ENCODE results near the gene USP22.
"Not testable (repeated sequence)": the region's sequence is repeated elsewhere in the genome, so short reads cannot be mapped to it uniquely, and the experiment has no call there.

The USP22 gene

DNA sequence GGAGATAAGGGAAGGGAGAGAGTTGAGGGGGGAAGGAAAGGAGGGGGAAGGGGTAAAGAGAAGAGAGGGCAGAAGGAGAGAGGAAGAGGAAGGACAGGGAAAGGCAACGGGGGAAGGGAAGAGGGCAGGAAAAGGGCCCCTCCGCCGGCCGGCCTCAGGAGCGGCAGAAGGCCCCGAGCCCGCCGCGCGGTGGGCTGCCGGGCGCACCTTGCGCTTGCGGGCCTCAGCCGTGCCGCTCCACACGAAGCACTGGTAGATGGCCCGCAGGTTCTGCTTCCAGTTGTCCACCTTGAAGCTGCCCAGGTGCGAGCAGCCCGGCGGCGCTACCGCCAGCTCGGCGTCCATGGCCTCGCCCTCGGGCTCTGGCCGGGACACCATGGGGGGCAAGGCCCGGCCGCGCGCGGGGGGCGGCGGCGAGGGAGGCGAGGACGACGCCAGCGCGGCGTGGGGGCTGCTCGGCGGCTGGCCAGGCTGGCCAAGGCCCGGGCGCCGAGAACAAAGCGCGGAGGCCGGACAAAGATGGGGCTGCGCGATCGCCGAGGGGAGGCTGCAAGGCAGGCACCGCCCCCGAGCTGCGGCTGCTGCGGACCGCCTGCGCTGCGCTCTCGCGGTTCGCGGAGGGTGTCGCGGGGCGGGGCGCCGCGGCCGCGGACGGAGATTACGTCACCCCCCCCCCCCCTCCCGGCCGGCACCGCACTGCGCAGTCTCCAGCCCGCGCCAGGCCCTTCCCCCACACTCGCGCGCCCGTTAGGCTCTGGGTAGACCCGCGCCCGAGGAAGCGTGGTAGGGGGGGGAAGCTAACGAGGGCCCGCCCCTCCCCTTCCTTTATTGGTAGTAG is at the start of gene USP22:
Gene USP22 (minus strand): TSS at position 554 of the 838 bp plus-strand sequence. CDS start 176 bp downstream, at position 378.
- Histone ChIP-seq H3K27me3 (no peaks in the 10 kb centered on the region), H3K36me3 (peaks cover 0 to 6% (median 4%) of the 10 kb centered on the region in 3 donors), H3K9me3 (no peaks in the 10 kb centered on the region), H3K4me3 (peak within 1 kb of the TSS; percentile 99 to 100), H3K4me1 (peaks cover 0 to 38% (median 32%) of the 10 kb centered on the region in 4 donors), H3K27ac (peak within 1 kb of the TSS; percentile 99 to 100)
- TF ChIP-seq, protein P1, sequence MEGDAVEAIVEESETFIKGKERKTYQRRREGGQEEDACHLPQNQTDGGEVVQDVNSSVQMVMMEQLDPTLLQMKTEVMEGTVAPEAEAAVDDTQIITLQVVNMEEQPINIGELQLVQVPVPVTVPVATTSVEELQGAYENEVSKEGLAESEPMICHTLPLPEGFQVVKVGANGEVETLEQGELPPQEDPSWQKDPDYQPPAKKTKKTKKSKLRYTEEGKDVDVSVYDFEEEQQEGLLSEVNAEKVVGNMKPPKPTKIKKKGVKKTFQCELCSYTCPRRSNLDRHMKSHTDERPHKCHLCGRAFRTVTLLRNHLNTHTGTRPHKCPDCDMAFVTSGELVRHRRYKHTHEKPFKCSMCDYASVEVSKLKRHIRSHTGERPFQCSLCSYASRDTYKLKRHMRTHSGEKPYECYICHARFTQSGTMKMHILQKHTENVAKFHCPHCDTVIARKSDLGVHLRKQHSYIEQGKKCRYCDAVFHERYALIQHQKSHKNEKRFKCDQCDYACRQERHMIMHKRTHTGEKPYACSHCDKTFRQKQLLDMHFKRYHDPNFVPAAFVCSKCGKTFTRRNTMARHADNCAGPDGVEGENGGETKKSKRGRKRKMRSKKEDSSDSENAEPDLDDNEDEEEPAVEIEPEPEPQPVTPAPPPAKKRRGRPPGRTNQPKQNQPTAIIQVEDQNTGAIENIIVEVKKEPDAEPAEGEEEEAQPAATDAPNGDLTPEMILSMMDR (IDR thresholded peaks at IDR 0.05): peak in 1 of 2 experiments; percentile 14
- DNase-seq: peak in 1 of 2 donors; percentile 31
- intact Hi-C loops (cut with DNase I; ENCODE audit: low total_unique reads): loop anchor here (10.0 kb wide), 2 partner anchors 82 to 242 kb away; partner anchors contain the start of genes DHRS7B and MAP2K3

- Histone ChIP-seq H3K4me1 (no peaks in the 10 kb centered on the region), H3K27me3 (no peaks in the 10 kb centered on the region), H3K36me3 (no peaks in the 10 kb centered on the region), H3K4me3 (no peak overlapping the region), H3K27ac (no peak overlapping the region), H3K9me3 (no peaks in the 10 kb centered on the region)
- intact Hi-C loops (cut with DNase I; ENCODE audit: low total_unique reads): no loop called here
- no peak for DNase-seq
- TF ChIP-seq, protein P1 (IDR thresholded peaks at IDR 0.05): no peak
These were observed 48.2 kb upstream of the USP22 start for GRCh38 chr17:21090902-21091618.

- Histone ChIP-seq H3K27me3 (no peaks in the 10 kb centered on the region), H3K4me3 (no peak overlapping the region), H3K4me1 (no peaks in the 10 kb centered on the region), H3K9me3 (no peaks in the 10 kb centered on the region), H3K36me3 (no peaks in the 10 kb centered on the region), H3K27ac (no peak overlapping the region)
- intact Hi-C loops (cut with DNase I; ENCODE audit: low total_unique reads): no loop called here
- TF ChIP-seq, protein P1 (IDR thresholded peaks at IDR 0.05): no peak
- DNase-seq: no peak
These were observed 47.4 kb upstream of the USP22 start for GRCh38 chr17:21089933-21090901.

- Histone ChIP-seq H3K4me3 (no peak overlapping the region), H3K36me3 (no peaks in the 10 kb centered on the region), H3K27ac (no peak overlapping the region), H3K4me1 (no peaks in the 10 kb centered on the region), H3K9me3 (no peaks in the 10 kb centered on the region), H3K27me3 (no peaks in the 10 kb centered on the region)
- TF ChIP-seq, protein P1 (IDR thresholded peaks at IDR 0.05): no peak
- intact Hi-C loops (cut with DNase I; ENCODE audit: low total_unique reads): no loop called here
- DNase-seq: no peak
These were observed 46.3 kb upstream of the USP22 start for GRCh38 chr17:21089145-21089544.

DNA sequence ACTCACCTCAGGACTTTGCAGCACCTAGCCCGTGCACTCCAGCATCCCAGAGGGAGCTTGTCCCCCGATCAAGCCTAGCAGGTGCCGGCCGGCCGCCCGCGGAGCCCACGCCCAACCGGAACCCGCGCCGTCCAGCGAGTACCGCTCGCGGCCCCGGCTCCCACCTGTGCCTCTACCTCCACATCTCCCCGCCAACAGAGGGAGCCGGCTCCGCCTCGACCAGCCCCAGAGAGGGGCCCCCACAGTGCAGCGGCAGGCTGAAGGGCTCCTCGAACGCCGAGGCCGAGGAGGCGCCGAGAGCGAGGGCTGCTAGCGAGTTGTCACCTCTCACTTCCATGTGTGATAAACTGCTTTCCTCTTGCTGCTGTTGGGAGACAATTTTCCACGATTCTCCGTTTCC is 42.9 kb upstream of the USP22 start:
- TF ChIP-seq, protein P1 (IDR thresholded peaks at IDR 0.05): no peak
- H3K9me3 ChIP-seq: no peaks in the 10 kb centered on the region
- no peak for DNase-seq
- intact Hi-C loops (cut with DNase I; ENCODE audit: low total_unique reads): no loop called here
- no peak overlapping the region for H3K4me3 ChIP-seq
- H3K27ac ChIP-seq: no peak overlapping the region
- no peaks in the 10 kb centered on the region for H3K36me3 ChIP-seq
- no peaks in the 10 kb centered on the region for H3K4me1 ChIP-seq
- H3K27me3 ChIP-seq: no peaks in the 10 kb centered on the region

DNA sequence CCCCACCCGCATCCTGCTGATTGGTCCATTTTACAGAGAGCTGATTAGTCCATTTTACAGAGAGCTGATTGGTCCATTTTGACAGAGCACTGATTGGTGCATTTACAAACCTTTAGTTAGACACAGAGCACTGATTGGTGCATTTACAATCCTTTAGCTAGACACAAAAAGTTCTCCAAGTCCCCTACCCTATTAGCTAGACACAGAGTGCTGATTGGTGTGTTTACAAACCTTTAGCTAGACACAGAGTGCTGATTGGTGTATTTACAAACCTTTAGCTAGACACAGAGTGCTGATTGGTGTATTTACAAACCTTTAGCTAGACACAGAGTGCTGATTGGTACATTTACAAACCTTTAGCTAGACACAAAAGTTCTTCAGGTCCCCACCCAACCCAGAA is 42.5 kb upstream of the USP22 start:
- H3K27ac ChIP-seq; H3K4me3 ChIP-seq; H3K36me3 ChIP-seq; DNase-seq; H3K9me3 ChIP-seq; H3K27me3 ChIP-seq; H3K4me1 ChIP-seq; intact Hi-C loops (cut with DNase I; ENCODE audit: low total_unique reads): not testable (repeated sequence)
